Activated T-helper 2 cell treated with anti-CD3 and anti-CD28 coated beads, Interferon-gamma antibody, Interleukin-2, Interleukin-4, amounts not matched to agents 10 μg/mL and 5 μg/mL and 100 μg/mL, durations not matched to agents 14 hours and 24 hours and 36 hours (primary cell): ENCODE results near the gene PPP1R14D. TPM values are rescaled to one million over a fixed set of nuclear protein-coding genes. Genes with fewer than 3 reads are reported as not detected.
A peak's percentile ranks its signal among the peaks of the same experiment; 100 is the strongest.
"Not testable (repeated sequence)": the region's sequence is repeated elsewhere in the genome, so short reads cannot be mapped to it uniquely, and the experiment has no call there.

ENCODE experiments used
- DNase-seq: peaks from one replicate; pipeline ENCODE4 v3.0.0; 2021; ENCODE audit warnings: low spot score
- H3K27ac Mint-ChIP-seq: one replicate; pipeline ENCODE4 v1.8.0; 2021; ENCODE audit warnings: mixed read lengths
- H3K27me3 Mint-ChIP-seq: one replicate; pipeline ENCODE4 v1.8.0; 2021; ENCODE audit warnings: low read depth, mixed read lengths
- H3K36me3 Mint-ChIP-seq: one replicate; pipeline ENCODE4 v1.8.0; 2021; ENCODE audit warnings: low read depth, mixed read lengths
- H3K4me1 Mint-ChIP-seq: one replicate; pipeline ENCODE4 v1.8.0; 2021; ENCODE audit warnings: low read depth, mixed read lengths
- H3K4me3 Mint-ChIP-seq: one replicate; pipeline ENCODE4 v1.8.0; 2021; ENCODE audit warnings: low read depth, mild to moderate bottlenecking, moderate library complexity, mixed read lengths
- H3K9me3 Mint-ChIP-seq: one replicate; pipeline ENCODE4 v1.8.0; 2021; ENCODE audit warnings: mixed read lengths
- intact Hi-C: fragments of 100-400 bp; cut with micrococcal nuclease; formaldehyde crosslinking; loops from one replicate; pipeline ENCODE4 v1.15.1; 2023
- total RNA-seq: library from RNA; stranded (reverse); gene quantifications from 2 replicates; pipeline ENCODE4 v1.2.3, GENCODE V29; 2022

Gene PPP1R14D, protein sequence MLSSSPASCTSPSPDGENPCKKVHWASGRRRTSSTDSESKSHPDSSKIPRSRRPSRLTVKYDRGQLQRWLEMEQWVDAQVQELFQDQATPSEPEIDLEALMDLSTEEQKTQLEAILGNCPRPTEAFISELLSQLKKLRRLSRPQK
- total RNA-seq: not detected in 2 replicates

DNA sequence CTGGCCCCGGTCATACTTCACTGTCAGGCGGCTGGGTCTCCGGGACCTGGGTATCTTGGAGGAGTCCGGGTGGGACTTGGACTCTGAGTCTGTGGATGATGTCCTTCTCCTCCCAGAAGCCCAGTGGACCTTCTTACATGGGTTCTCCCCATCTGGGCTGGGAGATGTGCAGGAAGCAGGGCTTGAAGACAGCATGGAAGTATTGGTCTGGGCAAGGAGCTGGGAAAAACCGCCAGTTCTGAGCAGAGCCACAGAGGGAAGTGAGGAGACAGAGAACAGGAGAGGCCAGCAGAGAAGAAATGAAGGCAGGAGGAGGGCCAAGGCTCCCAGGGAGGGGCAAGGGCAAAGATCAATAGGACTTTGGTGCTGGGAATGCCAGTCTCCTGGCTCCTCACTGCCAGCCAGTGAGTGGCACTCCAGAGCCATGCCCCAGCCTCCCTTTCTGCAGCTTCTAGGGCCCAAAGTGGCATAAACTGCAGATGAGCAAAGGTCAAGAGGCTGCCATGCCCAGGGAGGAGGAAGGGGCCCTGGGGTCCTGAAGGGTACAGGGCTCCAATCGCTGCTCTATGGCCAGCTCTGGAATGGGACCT is at the start of gene PPP1R14D:
TSS of gene PPP1R14D (minus strand) at position 262 of the 590 bp plus-strand sequence. CDS start at position 195, 67 bp downstream.
- Mint-ChIP-seq H3K4me1 (no peaks in the 10 kb centered on the region), H3K27ac (no peak within 1 kb of the TSS), H3K4me3 (no peak within 1 kb of the TSS), H3K36me3 (no peaks in the 10 kb centered on the region), H3K27me3 (no peaks in the 10 kb centered on the region), H3K9me3 (no peaks in the 10 kb centered on the region)
- no peak for DNase-seq
- intact Hi-C loops: no loop called here

DNA sequence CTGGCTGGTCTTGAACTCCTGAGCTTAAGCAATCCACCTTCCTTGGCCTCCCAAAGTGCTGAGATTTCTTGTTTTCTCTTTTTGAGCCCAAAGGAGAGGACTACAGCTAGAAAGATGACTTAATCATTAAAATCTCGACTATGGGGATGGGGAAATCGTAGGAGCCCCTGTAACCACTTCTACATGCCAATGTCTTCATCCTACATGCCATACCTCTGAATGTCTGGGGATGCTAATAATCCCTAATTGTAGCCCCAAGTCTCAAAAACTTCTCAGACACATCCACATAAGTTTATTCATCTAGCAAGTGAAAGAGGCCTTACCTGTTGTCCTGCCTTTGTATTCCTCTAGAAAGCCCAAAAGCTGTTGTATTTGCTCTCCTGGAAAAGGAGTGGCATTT is 49.2 kb upstream of the PPP1R14D start:
- Mint-ChIP-seq H3K4me3 (no peak overlapping the region), H3K27me3 (peaks cover 7% of the 10 kb centered on the region), H3K27ac (no peak overlapping the region), H3K4me1 (peaks cover 10% of the 10 kb centered on the region), H3K36me3 (no peaks in the 10 kb centered on the region), H3K9me3 (peaks cover under 1% of the 10 kb centered on the region)
- intact Hi-C loops: no loop called here
- DNase-seq: no peak

DNA sequence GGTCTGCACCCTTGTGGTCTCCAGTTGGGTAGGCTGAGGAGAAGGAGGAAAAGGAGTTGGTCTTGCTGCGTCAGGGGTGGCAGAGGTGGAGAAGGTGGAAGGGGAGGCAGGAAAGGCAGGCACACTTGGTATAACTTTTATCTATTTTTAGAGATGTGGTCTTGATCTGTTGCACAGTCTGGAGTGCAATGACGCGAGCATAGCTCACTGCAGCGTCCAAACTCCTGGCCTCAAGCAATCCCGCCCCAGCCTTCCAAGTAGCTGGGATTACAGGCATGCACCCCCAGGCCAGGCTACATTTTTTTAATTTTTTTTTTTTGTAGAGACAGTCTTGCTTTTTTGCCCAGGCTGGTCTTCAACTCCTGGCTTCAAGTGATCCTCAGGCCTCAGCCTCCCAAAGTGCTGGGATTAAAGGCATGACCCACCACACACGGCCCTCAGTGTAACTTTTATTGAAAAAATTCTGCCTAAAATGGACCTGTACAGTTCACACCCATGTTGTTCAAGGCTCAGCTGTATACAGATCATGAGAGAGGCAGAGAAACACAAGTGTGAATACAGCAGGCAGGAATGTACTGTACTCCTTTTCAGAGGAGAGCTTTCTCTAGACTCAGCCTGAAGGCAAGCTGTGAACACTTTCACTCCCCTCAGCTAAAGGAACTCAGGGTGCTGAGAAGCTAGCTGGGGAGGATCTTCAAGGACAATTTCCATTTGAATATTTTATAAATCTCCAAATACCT is 47.7 kb upstream of the PPP1R14D start:
- no peaks in the 10 kb centered on the region for H3K36me3 Mint-ChIP-seq
- intact Hi-C loops: loop anchor here (2.0 kb wide), 1 partner anchor 17 kb away; no protein-coding TSS in a partner anchor
- H3K27ac Mint-ChIP-seq: no peak overlapping the region
- H3K4me3 Mint-ChIP-seq: no peak overlapping the region
- DNase-seq: no peak
- H3K27me3 Mint-ChIP-seq: peaks cover 11% of the 10 kb centered on the region
- no peaks in the 10 kb centered on the region for H3K9me3 Mint-ChIP-seq
- peaks cover 24% of the 10 kb centered on the region for H3K4me1 Mint-ChIP-seq

DNA sequence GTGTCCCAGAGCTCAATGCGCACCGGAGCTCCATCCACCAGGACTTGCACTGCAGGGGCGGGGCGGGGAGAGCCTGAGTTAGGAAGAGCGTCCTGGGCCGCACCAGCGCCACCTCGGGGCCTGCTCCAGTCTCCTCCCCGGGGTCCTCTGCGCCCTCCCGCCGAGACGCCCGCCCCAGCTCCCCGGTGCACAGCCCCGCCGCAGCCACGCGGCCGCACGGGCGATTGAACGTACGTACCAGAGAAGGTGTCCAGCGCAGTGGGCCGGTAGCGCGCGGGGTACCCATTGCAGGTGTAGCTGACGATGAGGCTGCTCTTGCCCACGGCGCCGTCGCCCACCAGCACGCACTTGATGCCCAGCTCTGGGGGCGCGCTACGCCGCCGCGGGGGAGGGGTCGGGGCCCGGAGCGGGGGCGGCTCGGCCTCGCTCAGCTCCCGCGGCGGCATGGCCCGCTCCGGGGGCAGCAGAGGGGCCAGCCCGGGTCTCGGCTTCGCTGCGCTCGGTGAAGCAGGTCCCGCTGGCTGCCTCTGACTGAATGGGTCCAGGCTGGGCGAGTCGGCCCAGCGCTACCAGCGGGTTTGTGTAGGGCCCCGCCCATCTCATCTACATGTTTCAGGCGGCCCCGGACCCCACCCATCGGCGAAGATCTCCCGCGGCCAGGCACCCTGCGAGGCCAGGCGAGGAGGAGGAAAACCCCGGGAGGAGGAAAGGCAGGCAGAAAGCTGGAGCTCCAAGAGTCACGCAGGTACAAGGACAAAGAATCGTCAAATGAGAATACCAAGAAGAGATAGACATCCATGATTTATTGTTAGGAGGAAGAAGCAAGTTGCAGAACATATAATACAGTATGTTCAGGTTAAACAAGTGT is 45.4 kb upstream of the PPP1R14D start, which contains the start of gene RHOV:
TSS of gene RHOV (minus strand) at position 541 of the 868 bp plus-strand sequence. CDS start at position 446, 95 bp downstream.
- no peaks in the 10 kb centered on the region for H3K36me3 Mint-ChIP-seq
- intact Hi-C loops: loop anchor here (2.0 kb wide), 1 partner anchor 15 kb away; no protein-coding TSS in a partner anchor
- H3K4me3 Mint-ChIP-seq: peak within 1 kb of the TSS; percentile 84
- H3K4me1 Mint-ChIP-seq: peaks cover 22% of the 10 kb centered on the region
- H3K27me3 Mint-ChIP-seq: peaks cover 11% of the 10 kb centered on the region
- no peak within 1 kb of the TSS for H3K27ac Mint-ChIP-seq
- peak; percentile 54 for DNase-seq
- no peaks in the 10 kb centered on the region for H3K9me3 Mint-ChIP-seq

DNA sequence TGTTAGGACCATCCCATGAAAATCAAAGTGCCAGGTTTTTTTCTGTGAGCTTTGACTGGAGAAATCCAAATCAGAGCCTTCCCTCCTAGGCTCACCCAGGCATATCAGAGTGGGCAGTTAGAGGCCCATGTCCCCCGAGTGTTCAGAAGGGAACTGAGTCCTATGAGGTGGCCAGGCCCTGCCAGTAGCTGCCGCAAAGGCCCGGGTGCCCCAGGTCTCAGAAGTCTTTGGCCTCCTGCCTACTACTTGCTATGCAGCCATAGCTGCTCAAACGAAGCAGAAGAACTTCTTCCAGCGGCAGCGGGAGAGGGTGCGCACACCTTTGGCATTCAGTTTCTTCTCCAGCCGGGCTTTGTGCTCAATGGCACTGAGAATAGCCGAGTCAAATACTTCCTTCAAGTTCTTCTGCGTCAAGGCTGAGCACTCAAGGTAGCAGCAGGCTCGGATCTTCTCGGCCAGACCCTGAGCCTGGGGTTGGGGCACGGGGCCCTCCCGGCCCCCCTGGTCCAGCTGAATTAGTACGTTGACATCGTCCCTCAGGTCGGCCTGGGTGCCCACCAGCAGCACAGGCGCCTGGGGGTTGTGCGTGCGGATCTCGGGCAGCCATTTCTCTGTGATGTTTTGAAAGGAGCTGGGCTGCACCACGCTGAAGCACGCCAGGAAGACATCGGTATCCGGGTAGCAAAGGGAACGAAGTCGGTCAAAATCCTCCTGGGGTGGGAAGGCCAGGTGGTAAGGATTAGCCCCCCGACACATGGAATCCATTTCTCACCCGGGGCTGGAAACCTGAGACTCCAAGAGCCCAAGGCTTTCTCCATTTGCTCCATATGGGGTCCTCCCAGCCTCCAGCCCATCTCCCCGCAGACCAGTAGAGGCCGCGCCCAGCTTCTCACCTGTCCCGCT is 44.5 kb upstream of the PPP1R14D start:
- no peaks in the 10 kb centered on the region for H3K36me3 Mint-ChIP-seq
- peak overlapping the region; percentile 84 for H3K4me3 Mint-ChIP-seq
- DNase-seq: no peak
- intact Hi-C loops: no loop called here
- H3K27ac Mint-ChIP-seq: no peak overlapping the region
- H3K27me3 Mint-ChIP-seq: peaks cover 9% of the 10 kb centered on the region
- peaks cover 17% of the 10 kb centered on the region for H3K4me1 Mint-ChIP-seq
- no peaks in the 10 kb centered on the region for H3K9me3 Mint-ChIP-seq

DNA sequence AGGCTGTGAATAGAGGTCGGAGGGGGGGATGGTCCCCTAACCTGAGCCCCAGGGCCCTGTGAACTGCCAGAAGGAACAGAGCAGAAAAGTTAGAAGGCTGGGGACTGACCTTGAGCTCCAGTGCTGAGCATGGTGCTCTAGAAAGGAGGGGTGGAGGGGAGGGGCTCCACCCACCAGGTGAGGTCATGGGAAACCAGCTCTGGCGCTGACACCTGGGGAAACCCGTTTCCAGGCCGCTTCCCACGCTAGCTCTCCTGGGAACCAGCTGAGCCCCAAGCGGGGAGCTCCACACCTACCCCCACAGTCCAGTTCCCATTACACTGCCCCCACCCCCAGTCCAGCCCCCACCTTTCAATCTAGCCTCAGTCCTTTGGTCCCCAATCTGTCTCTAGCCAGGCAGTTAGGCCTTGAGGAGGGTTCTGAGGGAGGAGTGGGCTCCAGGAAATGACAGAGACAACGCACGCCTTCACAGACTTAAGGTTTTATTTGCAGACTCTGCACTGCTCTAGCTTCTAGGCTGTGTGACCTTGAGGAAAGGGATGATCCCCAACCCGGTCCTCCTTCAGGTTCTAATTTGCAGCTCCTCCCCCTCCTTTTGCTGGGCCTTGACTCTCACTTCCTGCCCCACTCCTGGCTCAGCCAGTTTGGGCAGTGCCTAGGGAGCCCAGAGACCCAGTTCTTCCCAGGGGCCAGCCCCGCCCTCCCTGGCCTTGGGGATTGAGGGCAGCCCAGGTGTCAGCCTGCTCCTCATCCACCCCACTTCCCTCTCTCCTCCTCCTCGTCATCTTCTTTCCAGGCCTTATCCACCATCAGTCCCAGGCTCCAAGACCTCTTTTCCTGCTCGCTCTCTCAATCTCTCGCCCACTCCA is 43.5 kb upstream of the PPP1R14D start:
- no peak for DNase-seq
- Mint-ChIP-seq H3K4me1 (peaks cover 17% of the 10 kb centered on the region), H3K9me3 (no peaks in the 10 kb centered on the region), H3K4me3 (peak overlapping the region; percentile 44), H3K27me3 (peaks cover 9% of the 10 kb centered on the region), H3K36me3 (no peaks in the 10 kb centered on the region), H3K27ac (no peak overlapping the region)
- intact Hi-C loops: no loop called here

DNA sequence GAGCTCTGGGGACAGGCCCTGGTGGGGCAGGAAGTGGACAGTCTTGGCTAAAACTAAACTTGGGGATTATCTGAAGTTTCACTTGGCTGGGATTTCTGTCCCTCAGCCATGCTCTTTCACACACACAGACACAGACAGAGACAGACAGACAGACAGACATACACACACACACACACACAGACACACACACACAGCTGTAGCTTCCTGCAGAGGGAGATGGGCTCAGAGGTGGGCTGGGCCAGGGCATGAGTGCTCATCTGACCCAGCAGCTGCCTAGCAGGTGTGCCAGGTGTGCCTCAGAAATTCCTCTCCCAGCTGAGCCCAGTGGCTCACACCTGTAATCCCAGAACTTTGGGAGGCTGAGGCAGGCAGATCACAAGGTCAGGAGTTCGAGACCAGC is 42.2 kb upstream of the PPP1R14D start:
- H3K27me3 Mint-ChIP-seq: peaks cover 9% of the 10 kb centered on the region
- H3K4me1 Mint-ChIP-seq: peaks cover 17% of the 10 kb centered on the region
- no peak for DNase-seq
- H3K27ac Mint-ChIP-seq: no peak overlapping the region
- no peaks in the 10 kb centered on the region for H3K9me3 Mint-ChIP-seq
- intact Hi-C loops: no loop called here
- H3K4me3 Mint-ChIP-seq: no peak overlapping the region
- H3K36me3 Mint-ChIP-seq: no peaks in the 10 kb centered on the region

DNA sequence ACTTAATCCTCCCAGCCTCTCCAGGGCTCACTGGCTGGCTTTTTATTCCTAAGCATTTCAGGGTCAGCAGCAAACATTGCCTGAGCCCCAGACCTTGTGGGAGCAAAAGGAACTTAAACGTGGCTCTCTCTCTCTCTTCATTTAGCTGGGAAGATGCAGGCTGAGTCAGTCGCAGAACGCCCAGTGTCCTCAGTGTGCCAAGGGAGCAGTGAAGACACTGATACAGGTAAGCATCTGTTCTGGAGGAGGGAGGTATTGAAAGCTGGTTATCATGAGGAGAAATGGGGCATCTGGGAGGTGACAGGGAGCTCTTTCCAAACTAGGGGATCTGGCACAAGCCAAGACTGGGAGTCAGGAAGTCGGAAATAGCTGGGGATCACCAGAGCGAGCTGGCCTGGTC is 41.2 kb upstream of the PPP1R14D start:
- peaks cover 17% of the 10 kb centered on the region for H3K4me1 Mint-ChIP-seq
- intact Hi-C loops: no loop called here
- H3K36me3 Mint-ChIP-seq: no peaks in the 10 kb centered on the region
- no peak for DNase-seq
- H3K27me3 Mint-ChIP-seq: peaks cover 9% of the 10 kb centered on the region
- no peak overlapping the region for H3K27ac Mint-ChIP-seq
- no peaks in the 10 kb centered on the region for H3K9me3 Mint-ChIP-seq
- H3K4me3 Mint-ChIP-seq: no peak overlapping the region

DNA sequence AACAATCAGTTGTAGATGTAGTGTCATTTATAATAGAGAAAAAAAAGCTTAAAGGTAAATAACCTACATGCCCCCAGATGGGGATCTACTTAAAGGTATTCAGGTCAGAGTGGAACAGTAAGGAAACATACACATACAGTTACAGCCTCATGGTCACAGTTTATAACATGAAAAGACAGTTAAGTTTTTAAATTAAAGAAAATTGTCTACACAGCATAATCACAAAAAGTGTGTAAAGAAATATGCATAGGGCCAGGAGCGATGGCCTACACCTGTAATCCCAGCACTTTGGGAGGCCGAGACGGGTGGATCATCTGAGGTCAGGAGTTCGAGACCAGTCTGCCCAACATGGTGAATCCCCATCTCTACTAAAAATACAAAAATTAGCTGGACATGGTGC is 38.7 kb upstream of the PPP1R14D start:
- Mint-ChIP-seq H3K4me1 (peaks cover 9% of the 10 kb centered on the region), H3K27ac (no peak overlapping the region), H3K4me3 (no peak overlapping the region), H3K27me3 (no peaks in the 10 kb centered on the region), H3K36me3 (no peaks in the 10 kb centered on the region), H3K9me3 (no peaks in the 10 kb centered on the region)
- no peak for DNase-seq
- intact Hi-C loops: no loop called here

DNA sequence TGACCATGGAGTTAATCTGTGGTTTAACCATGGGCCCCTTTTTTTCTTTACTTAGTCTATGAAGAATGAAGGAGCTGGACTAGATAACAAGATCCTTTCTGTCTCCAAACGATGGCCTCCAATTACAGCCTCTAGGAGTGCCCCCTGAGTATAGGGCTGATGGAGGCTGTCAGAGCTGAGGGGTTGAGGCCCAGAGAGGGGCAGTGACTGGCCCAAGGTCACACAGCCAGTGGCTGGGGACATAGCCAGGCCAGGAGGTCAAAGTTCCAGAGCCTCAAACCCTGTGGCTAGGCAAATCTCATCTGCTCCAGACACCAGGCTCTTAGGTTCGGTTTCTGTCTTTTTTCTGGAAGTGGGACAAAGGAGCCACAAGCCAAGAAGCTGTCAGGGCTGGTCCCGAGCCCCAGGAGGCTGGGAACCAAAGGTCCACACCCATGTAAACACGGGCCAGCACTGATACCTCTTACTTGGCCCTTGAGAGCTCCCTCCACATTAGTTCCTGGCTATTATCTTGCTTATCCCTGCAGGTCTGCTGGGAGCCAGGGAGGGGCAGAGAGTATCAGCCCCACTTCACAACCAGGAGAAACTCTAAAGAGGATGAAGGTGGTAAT is 35.3 kb upstream of the PPP1R14D start:
- intact Hi-C loops: no loop called here
- Mint-ChIP-seq H3K4me3 (no peak overlapping the region), H3K27me3 (no peaks in the 10 kb centered on the region), H3K36me3 (no peaks in the 10 kb centered on the region), H3K4me1 (peaks cover 3% of the 10 kb centered on the region), H3K9me3 (no peaks in the 10 kb centered on the region), H3K27ac (no peak overlapping the region)
- DNase-seq: no peak

DNA sequence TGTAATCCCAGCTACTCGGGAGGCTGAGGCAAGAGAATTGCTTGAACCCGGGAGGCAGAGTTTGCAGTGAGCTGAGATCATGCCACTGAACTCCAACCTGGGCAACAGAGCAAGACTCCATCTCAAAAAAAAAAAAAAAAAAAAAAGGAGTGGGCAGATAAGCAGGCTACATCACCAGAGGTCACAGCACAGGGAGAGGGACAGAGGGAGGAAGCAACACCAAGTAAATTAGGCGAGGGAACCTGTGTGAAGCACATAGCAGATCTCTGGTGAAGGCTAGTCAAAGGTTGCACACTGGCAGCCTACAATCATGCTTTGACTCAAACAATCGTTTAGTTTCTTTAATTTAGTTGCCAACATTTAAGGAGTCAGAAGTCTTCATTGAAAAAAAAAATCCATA is 32.6 kb upstream of the PPP1R14D start:
- H3K4me3 Mint-ChIP-seq, DNase-seq, H3K36me3 Mint-ChIP-seq, H3K9me3 Mint-ChIP-seq, intact Hi-C loops, H3K27me3 Mint-ChIP-seq, H3K27ac Mint-ChIP-seq: not testable (repeated sequence)
- peaks cover 12% of the 10 kb centered on the region for H3K4me1 Mint-ChIP-seq
